Measurements from ENCODE around the gene DOCK9.

DOCK9 gene

DNA sequence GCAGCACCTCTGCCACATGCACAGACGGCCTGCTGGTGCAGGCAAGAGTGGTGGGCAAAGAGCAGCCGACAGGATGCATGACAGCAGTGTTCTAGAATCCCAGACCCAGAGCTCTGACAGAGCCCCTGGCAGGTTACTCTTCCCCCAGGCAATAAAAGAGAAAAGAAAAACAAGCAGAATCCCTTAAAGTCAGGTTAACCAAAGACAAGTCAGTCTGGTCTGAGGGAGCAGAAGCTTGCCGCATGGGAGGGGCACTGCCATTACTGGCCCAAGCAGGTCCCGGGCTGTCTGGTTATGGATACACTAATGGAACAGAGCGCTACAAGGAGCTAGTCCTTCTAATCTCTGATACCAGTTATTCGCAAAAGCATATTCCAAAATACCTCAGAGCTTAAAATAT is 36.1 kb upstream of the DOCK9 start:
- DNase-seq (ENCODE audit: extremely low read depth, low read depth): no peak

GRCh38 chr13:99012539-99012938 is 34.7 kb upstream of the DOCK9 start:
- TF ChIP-seq CTCF (IDR thresholded peaks at IDR 0.05; ENCODE audit: low read depth, low read length): no peak
- DNase-seq (ENCODE audit: extremely low read depth, low read depth): no peak

More for the DNA sequence above, 36.1 kb upstream of the DOCK9 start:
- TF ChIP-seq CTCF (IDR thresholded peaks at IDR 0.05; ENCODE audit: low read depth, low read length): no peak

GRCh38 chr13:99009987-99010551 is 32.2 kb upstream of the DOCK9 start:
- TF ChIP-seq CTCF (IDR thresholded peaks at IDR 0.05; ENCODE audit: low read depth, low read length): no peak
- DNase-seq (ENCODE audit: extremely low read depth, low read depth): no peak

DNA sequence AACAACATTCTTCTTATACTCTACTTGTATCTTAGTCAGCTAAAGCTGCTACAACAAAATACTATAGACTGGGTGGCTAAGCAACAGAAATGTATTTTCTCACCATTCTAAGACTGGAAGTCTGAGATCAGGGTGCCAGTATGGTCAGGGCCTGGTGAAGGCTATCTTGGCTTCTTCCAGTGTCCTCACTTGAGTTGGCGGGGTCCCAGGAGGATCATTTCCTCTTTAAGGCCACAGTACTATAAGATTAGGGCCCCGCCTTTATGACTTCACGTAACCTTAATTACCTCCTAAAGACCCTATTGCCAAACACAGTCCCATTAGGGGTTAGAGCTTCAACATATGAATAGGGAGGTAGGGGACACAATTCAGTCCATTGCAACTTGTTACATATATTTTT is 30.7 kb upstream of the DOCK9 start:
- no peak for DNase-seq (ENCODE audit: extremely low read depth, low read depth)
- TF ChIP-seq CTCF (IDR thresholded peaks at IDR 0.05; ENCODE audit: low read depth, low read length): no peak

DNA sequence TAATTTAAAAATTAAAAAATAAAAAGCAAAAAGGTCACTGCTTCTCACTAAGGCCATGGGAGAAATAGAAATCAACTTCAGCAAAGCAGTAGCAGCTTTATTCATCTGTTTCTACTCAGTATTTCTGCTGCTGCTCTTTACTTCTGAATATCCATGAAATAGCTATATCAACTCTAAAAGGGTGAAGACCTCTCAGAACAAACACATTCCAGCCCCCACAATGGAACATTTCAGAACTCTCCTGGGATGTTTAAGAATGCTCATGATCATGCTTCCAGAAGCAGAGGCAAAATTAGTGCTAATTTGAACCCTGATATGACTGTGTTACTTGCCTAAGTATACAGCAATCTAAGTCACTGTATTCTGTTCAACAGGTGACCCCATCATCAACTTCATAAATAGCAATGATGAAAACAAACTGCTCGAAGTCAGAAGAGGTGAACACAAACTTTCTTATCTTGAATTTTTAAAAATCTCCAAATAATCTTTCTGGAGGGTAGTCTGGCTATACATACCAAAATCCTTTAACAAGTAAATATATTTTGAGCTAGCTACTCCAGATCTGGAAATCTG is 29.6 kb upstream of the DOCK9 start:
- no peak for DNase-seq (ENCODE audit: extremely low read depth, low read depth)
- TF ChIP-seq CTCF (IDR thresholded peaks at IDR 0.05; ENCODE audit: low read depth, low read length): no peak

- no peak for TF ChIP-seq CTCF (IDR thresholded peaks at IDR 0.05; ENCODE audit: low read depth, low read length)
- no peak for DNase-seq (ENCODE audit: extremely low read depth, low read depth)
These were observed 27.7 kb upstream of the DOCK9 start for GRCh38 chr13:99005609-99006008.

DNA sequence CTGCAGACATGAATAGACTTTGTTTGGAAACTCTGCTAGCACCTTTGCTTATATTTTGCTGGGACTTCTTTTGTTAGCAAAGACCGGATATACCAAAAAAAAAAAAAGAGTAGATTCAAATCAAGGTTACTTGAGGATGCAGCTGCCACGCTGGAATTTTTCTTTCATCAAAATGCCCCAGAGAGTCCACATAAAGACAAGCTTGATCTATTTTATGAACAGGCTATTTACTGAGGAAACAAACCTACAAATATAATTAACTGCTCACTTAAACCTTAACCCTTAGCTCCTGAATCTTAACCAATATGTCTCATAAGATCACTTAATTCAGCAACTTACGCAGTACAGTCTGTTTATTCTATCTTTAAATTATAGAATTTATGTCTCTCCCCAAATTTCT is 27.1 kb upstream of the DOCK9 start:
- no peak for DNase-seq (ENCODE audit: extremely low read depth, low read depth)
- no peak for TF ChIP-seq CTCF (IDR thresholded peaks at IDR 0.05; ENCODE audit: low read depth, low read length)

Measured in AG09319 (cell line).